Measurements from ENCODE around the gene CACNB3.

The CACNB3 gene

DNA sequence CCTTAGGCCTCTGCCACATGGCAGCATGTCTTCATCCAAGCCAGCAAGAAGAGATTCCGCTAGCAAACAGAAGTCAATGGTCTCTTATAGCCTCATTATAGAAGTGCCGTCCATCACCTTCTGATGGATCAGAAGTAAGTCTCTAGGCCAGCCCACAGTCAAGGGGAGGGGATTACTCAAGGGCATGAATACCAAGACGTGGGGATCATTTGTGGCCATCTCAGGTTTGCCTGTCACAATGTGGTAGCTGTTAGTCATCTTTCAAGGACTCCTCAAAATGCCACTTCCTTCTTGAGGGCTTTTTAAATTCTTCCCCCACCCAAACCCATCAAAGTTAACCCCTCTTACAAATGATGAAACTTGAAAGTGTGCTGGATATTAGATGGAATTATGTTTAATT is 21.3 kb upstream of the CACNB3 start:
- Mint-ChIP-seq H3K9me3 (no peaks in the 10 kb centered on the region), H3K27me3 (peaks cover 8% of the 10 kb centered on the region), H3K36me3 (no peaks in the 10 kb centered on the region), H3K4me3 (no peak overlapping the region), H3K27ac (no peak overlapping the region), H3K4me1 (no peaks in the 10 kb centered on the region)
- CTCF ChIA-PET, result interaction anchor here (0.6 to 7.3 kb wide), 11 partner anchors 12 to 632 kb away, joined by 3 to 187 read pairs (median 4); no protein-coding TSS in a partner anchor
- DNase-seq, result no peak

GRCh38 chr12:48800457-48800856 is 17.8 kb upstream of the CACNB3 start:
- Mint-ChIP-seq H3K27me3 (peaks cover 7% of the 10 kb centered on the region), H3K36me3 (no peaks in the 10 kb centered on the region), H3K9me3 (no peaks in the 10 kb centered on the region), H3K27ac (no peak overlapping the region), H3K4me1 (peaks cover 6% of the 10 kb centered on the region), H3K4me3 (no peak overlapping the region)
- no peak for DNase-seq
- CTCF ChIA-PET, result interaction anchor here (1.5 kb wide), 1 partner anchor 177 kb away, joined by 4 read pairs; the partner anchor contains the start of gene WNT1

DNA sequence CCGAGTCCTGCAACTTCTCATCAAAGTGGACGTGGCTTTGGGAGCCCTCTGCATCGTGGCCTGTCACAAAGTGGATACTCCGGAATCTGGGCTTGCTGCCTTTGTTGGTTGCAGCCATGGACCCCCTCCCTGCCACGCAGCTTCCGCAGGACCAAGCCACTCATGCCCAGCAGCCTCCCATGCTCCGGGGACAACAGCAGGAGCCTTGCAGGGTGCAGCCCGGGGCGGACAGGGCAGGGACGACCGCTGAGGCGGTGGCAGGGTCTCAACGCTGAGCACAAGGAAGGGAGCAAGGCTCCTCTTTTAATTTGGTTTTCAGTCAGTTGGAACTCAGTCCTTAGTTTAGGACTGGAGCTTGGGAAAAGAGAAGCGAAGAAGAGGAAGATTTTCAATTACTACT is 17.3 kb upstream of the CACNB3 start:
- CTCF ChIA-PET, result no interaction called here
- Mint-ChIP-seq H3K27ac (no peak overlapping the region), H3K27me3 (peaks cover 11% of the 10 kb centered on the region), H3K4me1 (peaks cover 6% of the 10 kb centered on the region), H3K4me3 (no peak overlapping the region), H3K36me3 (no peaks in the 10 kb centered on the region), H3K9me3 (no peaks in the 10 kb centered on the region)
- no peak for DNase-seq

GRCh38 chr12:48803675-48804074 is 14.6 kb upstream of the CACNB3 start:
- H3K36me3 Mint-ChIP-seq, result no peaks in the 10 kb centered on the region
- peaks cover 11% of the 10 kb centered on the region for H3K27me3 Mint-ChIP-seq
- no peaks in the 10 kb centered on the region for H3K9me3 Mint-ChIP-seq
- no peak overlapping the region for H3K4me3 Mint-ChIP-seq
- CTCF ChIA-PET, result interaction anchor here (2.6 kb wide), 1 partner anchor 9 kb away, joined by 14 read pairs; no protein-coding TSS in a partner anchor
- DNase-seq, result no peak
- no peak overlapping the region for H3K27ac Mint-ChIP-seq
- peaks cover 6% of the 10 kb centered on the region for H3K4me1 Mint-ChIP-seq

DNA sequence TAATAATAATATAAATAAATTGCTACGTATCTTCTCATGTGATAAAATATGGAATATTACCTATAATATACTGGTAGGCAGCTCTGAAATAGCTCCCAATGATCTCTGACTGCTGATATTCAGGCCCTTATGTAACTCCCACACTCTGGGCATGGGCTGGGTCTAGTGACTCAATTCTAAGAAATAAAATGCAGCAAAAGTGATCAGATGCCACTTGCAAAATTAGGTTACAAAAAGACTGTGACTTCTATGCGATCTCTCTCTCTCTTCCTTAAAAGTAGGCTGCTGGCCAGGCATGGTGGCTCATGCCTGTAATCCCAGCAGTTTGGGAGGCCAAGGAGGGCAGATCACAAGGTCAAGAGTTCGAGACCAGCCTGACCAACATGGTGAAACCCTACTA is 10.3 kb upstream of the CACNB3 start:
- H3K36me3 Mint-ChIP-seq, result no peaks in the 10 kb centered on the region
- peaks cover 6% of the 10 kb centered on the region for H3K4me1 Mint-ChIP-seq
- peaks cover 34% of the 10 kb centered on the region for H3K27me3 Mint-ChIP-seq
- no peak for DNase-seq
- CTCF ChIA-PET, result interaction anchor here (1.4 kb wide), 1 partner anchor 13 kb away, joined by 4 read pairs; no protein-coding TSS in a partner anchor
- H3K9me3 Mint-ChIP-seq, result no peaks in the 10 kb centered on the region
- H3K4me3 Mint-ChIP-seq, result no peak overlapping the region
- no peak overlapping the region for H3K27ac Mint-ChIP-seq

DNA sequence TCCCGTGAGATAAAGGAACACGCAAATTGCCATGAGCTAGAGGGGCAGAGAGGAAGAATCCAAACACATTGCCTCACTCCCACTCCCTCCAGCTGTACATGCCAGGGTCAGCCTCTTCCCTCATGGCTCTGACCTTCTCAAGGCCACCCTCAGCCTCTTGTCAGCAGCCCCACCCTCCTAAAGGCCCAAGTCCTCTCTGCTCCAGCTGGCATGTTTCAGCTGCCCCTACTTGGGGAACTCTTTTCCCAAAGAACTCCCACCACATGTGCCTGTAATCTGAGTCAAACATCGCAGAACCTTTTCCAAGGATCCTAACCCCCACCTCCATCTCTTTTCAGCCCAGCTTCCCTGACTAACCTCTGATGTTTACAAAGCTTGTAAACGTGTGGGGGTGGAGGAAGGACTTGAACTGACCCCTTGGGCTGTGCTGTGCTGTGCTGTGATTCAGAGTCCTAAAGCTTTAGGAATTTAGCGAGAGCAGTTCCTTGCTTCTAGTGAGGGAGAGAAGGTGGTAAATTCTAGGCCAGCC is 7.3 kb upstream of the CACNB3 start:
- H3K27me3 Mint-ChIP-seq, result peaks cover 50% of the 10 kb centered on the region
- no peaks in the 10 kb centered on the region for H3K36me3 Mint-ChIP-seq
- no peak overlapping the region for H3K4me3 Mint-ChIP-seq
- H3K4me1 Mint-ChIP-seq, result peaks cover 16% of the 10 kb centered on the region
- DNase-seq, result no peak
- no peaks in the 10 kb centered on the region for H3K9me3 Mint-ChIP-seq
- no peak overlapping the region for H3K27ac Mint-ChIP-seq
- CTCF ChIA-PET, result interaction anchor here (1.1 to 1.2 kb wide), 2 partner anchors 17 to 58 kb away, joined by 3 read pairs; no protein-coding TSS in a partner anchor

DNA sequence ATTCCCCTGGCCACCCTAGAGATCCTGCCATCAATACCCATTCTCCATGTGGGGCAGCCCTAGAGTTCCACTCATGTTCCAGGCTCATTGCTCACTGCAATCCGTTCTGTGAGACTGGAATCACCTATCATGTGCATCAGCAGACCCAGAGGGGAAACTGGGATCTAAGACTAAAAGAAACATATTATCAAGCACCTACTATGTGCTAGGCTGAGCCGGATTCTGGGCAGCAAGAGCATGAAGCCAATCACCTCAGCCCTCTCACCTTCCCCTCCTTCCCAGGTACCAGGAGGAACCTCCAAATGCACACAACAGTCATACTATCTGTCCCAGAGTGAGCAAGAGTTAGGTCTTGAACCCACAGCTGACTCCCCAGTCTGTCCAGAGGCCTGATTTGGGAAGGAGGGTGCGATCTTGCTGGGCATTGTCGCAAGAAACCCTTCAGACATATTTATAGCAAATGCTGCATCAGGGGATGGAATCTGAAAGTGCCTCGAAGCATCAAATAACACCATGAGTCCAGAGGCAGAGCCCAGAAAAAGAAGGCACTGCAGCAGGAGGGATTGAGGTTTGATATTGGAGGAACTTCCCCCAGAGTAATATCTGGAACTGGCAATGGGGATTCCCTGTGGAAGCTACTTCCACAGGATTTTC is 6.7 kb upstream of the CACNB3 start:
- CTCF ChIA-PET, result interaction anchor here (0.8 to 1.1 kb wide), 2 partner anchors 17 to 56 kb away, joined by 3 to 4 read pairs; no protein-coding TSS in a partner anchor
- H3K4me3 Mint-ChIP-seq, result no peak overlapping the region
- no peaks in the 10 kb centered on the region for H3K9me3 Mint-ChIP-seq
- no peak overlapping the region for H3K27ac Mint-ChIP-seq
- peaks cover 22% of the 10 kb centered on the region for H3K4me1 Mint-ChIP-seq
- H3K36me3 Mint-ChIP-seq, result no peaks in the 10 kb centered on the region
- H3K27me3 Mint-ChIP-seq, result peaks cover 56% of the 10 kb centered on the region
- DNase-seq, result no peak

DNA sequence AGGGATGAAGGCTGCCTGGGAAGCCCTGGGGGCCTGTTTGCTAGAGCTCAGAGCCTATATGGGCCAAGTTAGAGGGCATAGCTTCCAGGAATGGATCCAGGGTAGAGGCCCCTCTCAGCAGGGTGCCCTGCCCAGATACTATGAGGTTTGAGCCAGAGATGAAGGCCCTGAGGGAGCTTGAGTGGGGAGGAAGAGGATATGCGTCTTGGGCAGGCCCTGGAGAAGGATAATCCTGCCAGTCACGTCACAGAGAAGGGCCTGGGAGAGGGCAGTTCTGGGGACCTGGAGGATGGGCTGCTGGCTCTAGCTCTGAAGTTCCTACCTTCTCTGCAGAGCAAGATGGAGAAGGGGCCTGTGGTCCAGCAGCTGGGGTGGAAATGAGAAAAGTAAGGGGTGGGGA is 5.9 kb upstream of the CACNB3 start:
- Mint-ChIP-seq H3K27me3 (peaks cover 64% of the 10 kb centered on the region), H3K4me1 (peaks cover 30% of the 10 kb centered on the region), H3K4me3 (peak overlapping the region; percentile 7), H3K27ac (no peak overlapping the region), H3K36me3 (no peaks in the 10 kb centered on the region), H3K9me3 (no peaks in the 10 kb centered on the region)
- CTCF ChIA-PET, result interaction anchor here (0.8 kb wide), 1 partner anchor 55 kb away, joined by 4 read pairs; no protein-coding TSS in a partner anchor
- DNase-seq, result no peak

GRCh38 chr12:48813465-48814261 is 4.6 kb upstream of the CACNB3 start:
- Mint-ChIP-seq H3K4me1 (peaks cover 37% of the 10 kb centered on the region), H3K27ac (peak overlapping the region; percentile 19), H3K36me3 (no peaks in the 10 kb centered on the region), H3K27me3 (peaks cover 76% of the 10 kb centered on the region), H3K9me3 (no peaks in the 10 kb centered on the region), H3K4me3 (peak overlapping the region; percentile 91)
- DNase-seq, result no peak
- CTCF ChIA-PET, result interaction anchor here (0.6 to 2.8 kb wide), 14 partner anchors 9 to 131 kb away, joined by 3 to 17 read pairs (median 5); partner anchors contain the start of genes DDX23, KANSL2 and RND1

DNA sequence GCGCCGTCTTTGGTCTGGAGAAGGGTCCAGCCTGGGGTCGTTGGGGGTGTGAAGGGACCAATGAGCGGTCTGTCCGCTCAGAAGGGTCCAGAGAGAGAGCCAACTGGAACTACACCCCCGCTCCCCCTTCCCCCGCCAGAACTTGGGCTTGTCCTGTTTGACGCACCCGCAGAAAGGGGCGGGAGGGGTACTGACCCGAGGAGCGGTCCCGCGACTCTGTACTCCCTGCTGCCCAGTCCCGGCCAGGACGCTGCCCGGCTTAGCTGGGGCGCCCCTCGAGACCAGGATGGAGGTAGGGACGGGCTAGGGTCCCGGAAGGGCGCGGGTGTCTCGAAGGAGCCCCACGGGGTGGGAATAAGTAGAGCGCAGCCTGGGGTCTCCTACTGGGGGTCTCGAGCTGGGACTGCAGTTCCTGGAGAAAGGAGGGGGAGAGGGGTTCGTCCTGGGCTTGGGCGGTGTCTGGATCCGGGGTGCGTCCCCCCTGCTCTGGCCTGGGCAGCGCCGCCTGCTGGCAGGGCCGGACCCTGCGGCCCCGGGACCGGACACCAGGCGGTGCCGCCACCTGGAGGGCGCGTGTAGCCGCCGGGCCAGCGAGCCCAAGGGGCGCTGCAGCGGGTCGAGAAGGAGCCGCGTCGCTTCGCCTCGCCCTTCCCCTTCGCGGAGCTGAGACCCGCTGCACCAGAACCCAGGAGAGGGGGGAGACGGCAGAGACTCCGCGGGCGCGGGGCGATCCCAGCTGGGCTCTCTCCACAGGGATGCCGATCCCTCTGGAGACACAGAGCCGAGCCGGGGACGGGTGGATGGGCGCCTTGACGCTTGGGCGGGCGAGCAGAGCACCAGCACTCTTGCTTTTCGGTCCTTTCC is 3.8 kb upstream of the CACNB3 start:
- peaks cover 44% of the 10 kb centered on the region for H3K4me1 Mint-ChIP-seq
- peak overlapping the region; percentile 60 for H3K27ac Mint-ChIP-seq
- peak; percentile 83 for DNase-seq
- H3K36me3 Mint-ChIP-seq, result no peaks in the 10 kb centered on the region
- peaks cover 84% of the 10 kb centered on the region for H3K27me3 Mint-ChIP-seq
- CTCF ChIA-PET, result interaction anchor here (0.5 to 2.8 kb wide), 23 partner anchors 8 to 143 kb away, joined by 3 to 17 read pairs (median 3); partner anchors contain the start of genes ARF3, DDX23, KANSL2 and RND1
- peak overlapping the region; percentile 91 for H3K4me3 Mint-ChIP-seq
- H3K9me3 Mint-ChIP-seq, result no peaks in the 10 kb centered on the region

- Mint-ChIP-seq H3K4me3 (peak overlapping the region; percentile 91), H3K4me1 (peaks cover 44% of the 10 kb centered on the region), H3K27me3 (peaks cover 94% of the 10 kb centered on the region), H3K9me3 (no peaks in the 10 kb centered on the region), H3K27ac (peak overlapping the region; percentile 61), H3K36me3 (no peaks in the 10 kb centered on the region)
- CTCF ChIA-PET, result interaction anchor here (0.5 to 2.8 kb wide), 27 partner anchors 8 to 180 kb away, joined by 3 to 17 read pairs (median 3); partner anchors contain the start of genes ARF3, DDX23, KANSL2 and RND1
- peak; percentile 60 for DNase-seq
Observed at GRCh38 chr12:48815126-48816110, 2.9 kb upstream of the CACNB3 start.

DNA sequence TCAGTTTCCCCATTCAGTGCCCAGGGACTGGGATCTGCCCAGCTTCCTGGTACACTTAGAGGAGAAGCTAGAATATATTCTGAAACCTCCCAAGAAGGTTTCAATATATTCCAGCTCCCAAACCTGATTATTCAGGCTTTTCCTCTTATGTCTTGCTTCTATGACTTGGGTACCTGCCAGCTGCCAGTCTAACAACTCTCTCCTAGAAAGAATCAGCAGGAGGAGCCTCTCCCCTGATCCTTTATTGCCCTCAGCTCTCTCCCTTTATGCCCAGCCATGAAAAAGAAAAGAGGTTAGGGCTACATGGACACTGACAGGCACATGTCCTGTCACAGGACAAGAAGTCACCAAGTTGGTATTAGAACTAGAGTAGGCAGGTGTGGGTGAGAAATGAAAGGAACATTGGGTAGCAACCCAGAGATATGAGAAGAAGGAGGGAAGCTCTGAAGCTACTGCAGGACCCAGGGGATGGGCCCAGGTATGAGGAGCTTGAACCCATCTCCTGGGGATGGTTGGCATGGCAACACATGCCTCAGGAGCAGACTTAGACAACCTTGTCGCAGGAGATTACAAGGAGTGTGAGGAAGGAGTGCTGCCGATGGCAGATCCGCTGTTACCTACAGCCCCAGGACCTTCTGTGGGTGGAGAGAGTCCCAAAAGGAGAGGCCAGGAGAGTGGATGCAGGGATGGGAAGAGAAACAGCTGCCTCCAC is 2.0 kb upstream of the CACNB3 start:
- no peak overlapping the region for H3K27ac Mint-ChIP-seq
- DNase-seq, result no peak

More for the DNA sequence above, 2.0 kb upstream of the CACNB3 start:
- Mint-ChIP-seq H3K4me1 (peaks cover 44% of the 10 kb centered on the region), H3K36me3 (no peaks in the 10 kb centered on the region), H3K4me3 (peak overlapping the region; percentile 91), H3K27me3 (peaks cover 88% of the 10 kb centered on the region), H3K9me3 (no peaks in the 10 kb centered on the region)
- CTCF ChIA-PET, result interaction anchor here (0.6 to 2.8 kb wide), 9 partner anchors 10 to 179 kb away, joined by 3 to 17 read pairs (median 3); partner anchors contain the start of genes ARF3 and DDX23

Measured in activated naive CD4-positive, alpha-beta T cell treated with anti-CD3 and anti-CD28 coated beads, Interleukin-2, amount 10 ng/mL, durations not matched to agents 7 days and 5 days (primary cell).